HEK293 (cell line): ENCODE results near the gene HHLA2.

ENCODE experiments used
- KLF16 ChIP-seq: fragments of 450-650 bp; formaldehyde crosslinking; IDR thresholded peaks from 2 replicates; pipeline ENCODE4 v1.5.1; 2017; ENCODE audit warnings: missing biosample characterization, missing genetic modification characterization
- ZIC2 ChIP-seq: fragments of 450-650 bp; formaldehyde crosslinking; IDR thresholded peaks from 2 replicates; pipeline ENCODE4 v1.5.1; 2016; ENCODE audit warnings: missing biosample characterization, missing genetic modification characterization
- ZNF138 ChIP-seq: fragments of 450-650 bp; formaldehyde crosslinking; IDR thresholded peaks from 2 replicates; pipeline ENCODE4 v1.5.1; 2016; ENCODE audit warnings: missing biosample characterization, missing genetic modification characterization, borderline replicate concordance
- ZNF324 ChIP-seq: fragments of 450-650 bp; formaldehyde crosslinking; IDR thresholded peaks from 2 replicates; pipeline ENCODE4 v1.5.1; 2016; ENCODE audit warnings: missing biosample characterization, missing genetic modification characterization
- ZNF677 ChIP-seq: fragments of 450-650 bp; IDR thresholded peaks from 2 replicates; pipeline ENCODE4 v1.5.0; 2018; ENCODE audit warnings: missing biosample characterization, mild to moderate bottlenecking, missing genetic modification characterization, moderate library complexity
- TF ChIP-seq, protein P1 (sequence below): fragments of 450-650 bp; formaldehyde crosslinking; IDR thresholded peaks from 2 replicates; pipeline ENCODE4 v1.5.1; 2016; ENCODE audit warnings: missing biosample characterization, missing genetic modification characterization
- TF ChIP-seq, protein P2 (sequence below): fragments of 450-650 bp; formaldehyde crosslinking; IDR thresholded peaks from 2 replicates; pipeline ENCODE4 v1.5.1; 2016; ENCODE audit warnings: missing biosample characterization, missing genetic modification characterization

DNA sequence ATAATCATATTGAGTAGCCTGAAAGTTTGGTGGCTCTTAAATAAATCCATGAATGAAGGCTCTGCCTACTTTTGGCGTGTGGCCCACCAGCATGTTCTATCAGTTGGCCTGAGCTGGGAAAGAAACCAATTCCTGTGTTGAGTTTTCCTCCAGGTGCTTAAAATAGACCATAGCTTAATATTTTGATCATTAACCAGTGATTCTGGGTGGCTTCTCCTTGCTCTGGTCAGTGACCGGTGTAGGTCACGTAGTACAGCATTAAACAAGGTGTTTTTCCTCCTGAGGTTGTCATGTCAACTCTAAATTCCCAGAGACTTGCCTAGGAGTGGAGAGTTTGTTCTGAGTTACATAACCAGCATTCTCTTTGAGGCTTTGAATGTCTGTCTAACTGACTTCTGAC lies 1.3 kb downstream of the HHLA2 start:
- TF ChIP-seq, protein P1, sequence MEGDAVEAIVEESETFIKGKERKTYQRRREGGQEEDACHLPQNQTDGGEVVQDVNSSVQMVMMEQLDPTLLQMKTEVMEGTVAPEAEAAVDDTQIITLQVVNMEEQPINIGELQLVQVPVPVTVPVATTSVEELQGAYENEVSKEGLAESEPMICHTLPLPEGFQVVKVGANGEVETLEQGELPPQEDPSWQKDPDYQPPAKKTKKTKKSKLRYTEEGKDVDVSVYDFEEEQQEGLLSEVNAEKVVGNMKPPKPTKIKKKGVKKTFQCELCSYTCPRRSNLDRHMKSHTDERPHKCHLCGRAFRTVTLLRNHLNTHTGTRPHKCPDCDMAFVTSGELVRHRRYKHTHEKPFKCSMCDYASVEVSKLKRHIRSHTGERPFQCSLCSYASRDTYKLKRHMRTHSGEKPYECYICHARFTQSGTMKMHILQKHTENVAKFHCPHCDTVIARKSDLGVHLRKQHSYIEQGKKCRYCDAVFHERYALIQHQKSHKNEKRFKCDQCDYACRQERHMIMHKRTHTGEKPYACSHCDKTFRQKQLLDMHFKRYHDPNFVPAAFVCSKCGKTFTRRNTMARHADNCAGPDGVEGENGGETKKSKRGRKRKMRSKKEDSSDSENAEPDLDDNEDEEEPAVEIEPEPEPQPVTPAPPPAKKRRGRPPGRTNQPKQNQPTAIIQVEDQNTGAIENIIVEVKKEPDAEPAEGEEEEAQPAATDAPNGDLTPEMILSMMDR = no peak
- TF ChIP-seq ZNF677 (no peak), ZNF324 (tag by site-specific recombination) (no peak), ZNF138 (tag by site-specific recombination) (no peak), KLF16 (tag by site-specific recombination) (no peak), ZIC2 (no peak)
- TF ChIP-seq, protein P2, sequence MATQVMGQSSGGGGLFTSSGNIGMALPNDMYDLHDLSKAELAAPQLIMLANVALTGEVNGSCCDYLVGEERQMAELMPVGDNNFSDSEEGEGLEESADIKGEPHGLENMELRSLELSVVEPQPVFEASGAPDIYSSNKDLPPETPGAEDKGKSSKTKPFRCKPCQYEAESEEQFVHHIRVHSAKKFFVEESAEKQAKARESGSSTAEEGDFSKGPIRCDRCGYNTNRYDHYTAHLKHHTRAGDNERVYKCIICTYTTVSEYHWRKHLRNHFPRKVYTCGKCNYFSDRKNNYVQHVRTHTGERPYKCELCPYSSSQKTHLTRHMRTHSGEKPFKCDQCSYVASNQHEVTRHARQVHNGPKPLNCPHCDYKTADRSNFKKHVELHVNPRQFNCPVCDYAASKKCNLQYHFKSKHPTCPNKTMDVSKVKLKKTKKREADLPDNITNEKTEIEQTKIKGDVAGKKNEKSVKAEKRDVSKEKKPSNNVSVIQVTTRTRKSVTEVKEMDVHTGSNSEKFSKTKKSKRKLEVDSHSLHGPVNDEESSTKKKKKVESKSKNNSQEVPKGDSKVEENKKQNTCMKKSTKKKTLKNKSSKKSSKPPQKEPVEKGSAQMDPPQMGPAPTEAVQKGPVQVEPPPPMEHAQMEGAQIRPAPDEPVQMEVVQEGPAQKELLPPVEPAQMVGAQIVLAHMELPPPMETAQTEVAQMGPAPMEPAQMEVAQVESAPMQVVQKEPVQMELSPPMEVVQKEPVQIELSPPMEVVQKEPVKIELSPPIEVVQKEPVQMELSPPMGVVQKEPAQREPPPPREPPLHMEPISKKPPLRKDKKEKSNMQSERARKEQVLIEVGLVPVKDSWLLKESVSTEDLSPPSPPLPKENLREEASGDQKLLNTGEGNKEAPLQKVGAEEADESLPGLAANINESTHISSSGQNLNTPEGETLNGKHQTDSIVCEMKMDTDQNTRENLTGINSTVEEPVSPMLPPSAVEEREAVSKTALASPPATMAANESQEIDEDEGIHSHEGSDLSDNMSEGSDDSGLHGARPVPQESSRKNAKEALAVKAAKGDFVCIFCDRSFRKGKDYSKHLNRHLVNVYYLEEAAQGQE (tag by site-specific recombination) = no peak
